Endodermal cell (in vitro differentiated cells): ENCODE measurements around the gene TMOD1. TPM values are rescaled to one million over a fixed set of nuclear protein-coding genes. Genes with fewer than 3 reads are reported as not detected.
A peak's percentile ranks its signal among the peaks of the same experiment; 100 is the strongest.

ENCODE experiments used
- DNase-seq: peaks from one replicate; pipeline ENCODE4 v3.0.0-alpha.2; 2017
- H3K27ac ChIP-seq: 2 replicates; pipeline ENCODE4 v1.5.1; 2013; ENCODE audit warnings: mild to moderate bottlenecking, low read depth, low read length, moderate library complexity
- H3K27me3 ChIP-seq: 2 replicates; pipeline ENCODE4 v1.6.1; 2013; ENCODE audit warnings: mild to moderate bottlenecking, low read length, moderate library complexity; ENCODE audit not compliant: insufficient read depth, control insufficient read depth, poor library complexity, severe bottlenecking
- H3K36me3 ChIP-seq: 2 replicates; pipeline ENCODE4 v1.7.0; 2013; ENCODE audit warnings: mild to moderate bottlenecking, low read length, moderate library complexity; ENCODE audit not compliant: control insufficient read depth, insufficient read depth
- H3K4me1 ChIP-seq: one replicate; pipeline ENCODE4 v1.7.0; 2013; ENCODE audit warnings: low read length; ENCODE audit not compliant: control insufficient read depth, insufficient read depth
- H3K4me3 ChIP-seq: 2 replicates; pipeline ENCODE4 v1.5.1; 2013; ENCODE audit warnings: mild to moderate bottlenecking, low read length, moderate library complexity
- H3K9ac ChIP-seq: 2 replicates; pipeline ENCODE4 v1.6.1; 2013; ENCODE audit warnings: mild to moderate bottlenecking, low read length, moderate library complexity; ENCODE audit not compliant: poor library complexity, severe bottlenecking; ENCODE audit errors: extremely low read depth
- H3K9me3 ChIP-seq: 2 replicates; pipeline ENCODE4 v1.6.1; 2013; ENCODE audit warnings: mild to moderate bottlenecking, low read length, moderate library complexity; ENCODE audit not compliant: control insufficient read depth
- H3K27ac Mint-ChIP-seq: 2 replicates; pipeline ENCODE4 v1.8.0; 2020; ENCODE audit warnings: mixed read lengths
- H3K27me3 Mint-ChIP-seq: 2 replicates; pipeline ENCODE4 v1.8.0; 2021; ENCODE audit warnings: mild to moderate bottlenecking, mixed read lengths; ENCODE audit not compliant: insufficient read depth
- H3K36me3 Mint-ChIP-seq: 2 replicates; pipeline ENCODE4 v1.8.0; 2020; ENCODE audit warnings: low read depth, mixed read lengths
- H3K4me1 Mint-ChIP-seq: 2 replicates; pipeline ENCODE4 v1.8.0; 2020; ENCODE audit warnings: mixed read lengths
- H3K4me3 Mint-ChIP-seq: 2 replicates; pipeline ENCODE4 v1.8.0; 2020; ENCODE audit warnings: mild to moderate bottlenecking, moderate library complexity, mixed read lengths
- H3K9me3 Mint-ChIP-seq: 2 replicates; pipeline ENCODE4 v1.8.0; 2020; ENCODE audit warnings: mild to moderate bottlenecking, mixed read lengths
- CTCF ChIP-seq: fragments of 200-600 bp; sonication (generic); conservative IDR thresholded peaks from 2 replicates; pipeline ENCODE4 v1.5.0; 2021; ENCODE audit warnings: antibody characterized with exemption, mild to moderate bottlenecking
- WGBS, 2 experiments: methylation state at CpG; one replicate each; pipeline versions ENCODE4 v1.1.5 to v1.1.7; 2013; ENCODE audit warnings: missing lambda C conversion rate in 2 of 2, mixed read lengths in 1 of 2; ENCODE audit not compliant: insufficient coverage in 1 of 2, insufficient read length in 1 of 2; 5-methylcytosine and 5-hydroxymethylcytosine counted together
- total RNA-seq, 2 donors: library from RNA; stranded (reverse); fragmentation: NEBNext Ultra II Directional in 1 of 2; extraction: Animal tissue kit (Norgen Biotek cat#: 25700) in 1 of 2; gene quantifications; 2 replicates in 1 of 2; 3 replicates in 1 of 2; pipeline ENCODE4 v1.2.1, GENCODE V29; 2021

The TMOD1 gene
- total RNA-seq, 2 donors from 2014 or later: 3.6 to 7.1 TPM

- no peaks in the 10 kb centered on the region for H3K4me1 ChIP-seq
- H3K4me3 ChIP-seq: no peak overlapping the region
- DNase-seq: peak; percentile 25
- H3K9ac ChIP-seq: no peak overlapping the region
- no peak overlapping the region for H3K27ac ChIP-seq
- Mint-ChIP-seq H3K27ac (no peak overlapping the region), H3K9me3 (no peaks in the 10 kb centered on the region), H3K36me3 (peaks cover 5% of the 10 kb centered on the region), H3K4me1 (peaks cover 3% of the 10 kb centered on the region), H3K27me3 (peaks cover 2% of the 10 kb centered on the region), H3K4me3 (no peak overlapping the region)
- H3K27me3 ChIP-seq: no peaks in the 10 kb centered on the region
- 93 to 96% methylated on average over 5 to 8 of the region's 8 CpGs for WGBS, 2 experiments
- no peaks in the 10 kb centered on the region for H3K36me3 ChIP-seq
- no peak for TF ChIP-seq CTCF
- H3K9me3 ChIP-seq: no peaks in the 10 kb centered on the region
Measured at GRCh38 chr9:97512966-97513560, 11.6 kb downstream of the TMOD1 start.

GRCh38 chr9:97514531-97514930 lies 13.1 kb downstream of the TMOD1 start:
- no peak for TF ChIP-seq CTCF
- Histone ChIP-seq H3K4me1 (no peaks in the 10 kb centered on the region), H3K9me3 (no peaks in the 10 kb centered on the region), H3K4me3 (no peak overlapping the region), H3K9ac (no peak overlapping the region), H3K27ac (no peak overlapping the region), H3K27me3 (no peaks in the 10 kb centered on the region), H3K36me3 (no peaks in the 10 kb centered on the region)
- DNase-seq: no peak
- no peak overlapping the region for H3K4me3 Mint-ChIP-seq
- 90 to 100% methylated on average over 8 to 9 of the region's 9 CpGs for WGBS, 2 experiments
- peaks cover 3% of the 10 kb centered on the region for H3K4me1 Mint-ChIP-seq
- peaks cover 5% of the 10 kb centered on the region for H3K36me3 Mint-ChIP-seq
- H3K27me3 Mint-ChIP-seq: peaks cover 2% of the 10 kb centered on the region
- H3K9me3 Mint-ChIP-seq: no peaks in the 10 kb centered on the region
- no peak overlapping the region for H3K27ac Mint-ChIP-seq

- Mint-ChIP-seq H3K4me3 (no peak overlapping the region), H3K27me3 (peaks cover 5% of the 10 kb centered on the region), H3K27ac (no peak overlapping the region), H3K4me1 (peaks cover 3% of the 10 kb centered on the region), H3K9me3 (no peaks in the 10 kb centered on the region), H3K36me3 (peaks cover 5% of the 10 kb centered on the region)
- Histone ChIP-seq H3K27ac (no peak overlapping the region), H3K4me3 (no peak overlapping the region), H3K4me1 (no peaks in the 10 kb centered on the region), H3K36me3 (no peaks in the 10 kb centered on the region), H3K9ac (no peak overlapping the region), H3K9me3 (no peaks in the 10 kb centered on the region), H3K27me3 (no peaks in the 10 kb centered on the region)
- no peak for TF ChIP-seq CTCF
- no peak for DNase-seq
- 92 to 100% methylated on average over 1 to 6 of the region's 6 CpGs for WGBS, 2 experiments
Measured at GRCh38 chr9:97515662-97516061, 14.2 kb downstream of the TMOD1 start.
